Sigmoid colon (tissue), 7 donors: ENCODE data around the gene SUMF1. TPM values are rescaled to one million over a fixed set of nuclear protein-coding genes. Genes with fewer than 3 reads are reported as not detected.
A peak's percentile ranks its signal among the peaks of the same experiment; 100 is the strongest.

Experiments
- DNase-seq: peaks from one replicate; pipeline ENCODE4 v3.0.0-alpha.2; 2019
- H3K27ac ChIP-seq, 4 donors: fragments of 200-600 bp; sonication (generic); one replicate each; pipeline ENCODE4 v1.5.1; 2016 to 2019; ENCODE audit warnings: mild to moderate bottlenecking in 1 of 4
- H3K27me3 ChIP-seq, 3 donors: fragments of 200-600 bp; sonication (generic); one replicate each; pipeline ENCODE4 v1.5.1; 2019; ENCODE audit warnings: mild to moderate bottlenecking in 1 of 3
- H3K36me3 ChIP-seq, 4 donors: fragments of 200-600 bp; sonication (generic); one replicate each; pipeline ENCODE4 v1.5.1; 2016 to 2019
- H3K4me1 ChIP-seq, 4 donors: fragments of 200-600 bp; sonication (generic); one replicate each; pipeline ENCODE4 v1.5.1; 2017 to 2019
- H3K4me3 ChIP-seq, 4 donors: fragments of 200-600 bp; sonication (generic); one replicate each; pipeline ENCODE4 v1.5.1; 2017 to 2019; ENCODE audit warnings: mild to moderate bottlenecking in 2 of 4, moderate library complexity in 1 of 4
- H3K9me3 ChIP-seq, 4 donors: fragments of 200-600 bp in 3 of 4; sonication (generic) in 3 of 4; one replicate each; pipeline versions ENCODE4 v1.5.1 to v1.6.1; 2013 to 2019
- EP300 ChIP-seq, 4 donors: sonication (generic); formaldehyde crosslinking; IDR thresholded peaks; one replicate each; pipeline ENCODE4 v1.6.1; 2017; ENCODE audit warnings: antibody characterized with exemption in 4 of 4
- POLR2A ChIP-seq, 2 donors: fragments of 450-650 bp; IDR thresholded peaks; one replicate each; pipeline ENCODE4 v1.6.1; 2016; ENCODE audit warnings: antibody characterized with exemption in 2 of 2, mild to moderate bottlenecking in 2 of 2, moderate library complexity in 2 of 2
- POLR2AphosphoS5 ChIP-seq, 4 donors: sonication (generic); formaldehyde crosslinking; IDR thresholded peaks; one replicate each; pipeline ENCODE4 v1.6.1; 2017; ENCODE audit warnings: antibody characterized with exemption in 4 of 4
- WGBS, 2 donors: extraction: QIAGEN DNeasy Blood & Tissue Kit; methylation state at CpG; one replicate each; pipeline ENCODE4 v1.1.7; 2013; 5-methylcytosine and 5-hydroxymethylcytosine counted together
- intact Hi-C: fragments of 100-400 bp; cut with DNase I; formaldehyde crosslinking; loops from one replicate; pipeline ENCODE4 v1.15.1; 2023
- polyA plus RNA-seq, 3 donors: library from polyadenylated mRNA; stranded (reverse); fragments of 200-250 nt; gene quantifications; one replicate each; pipeline ENCODE4 v1.2.3, GENCODE V29; 2013
- total RNA-seq, 4 donors: library from RNA; depleted of rRNA; stranded (reverse); fragments of >200 nt; gene quantifications; one replicate each; pipeline ENCODE4 v1.1.0, GENCODE V29; 2016
- TF ChIP-seq, protein P1 (sequence below), 4 experiments: fragments of 450-650 bp in 3 of 4; fragments of 200-600 bp in 1 of 4; IDR thresholded peaks; one replicate each; pipeline ENCODE4 v1.5.1; 2016 to 2019; ENCODE audit warnings: antibody characterized with exemption in 4 of 4, mild to moderate bottlenecking in 3 of 4, moderate library complexity in 2 of 4
- donor health status: healthy with polysubstance abuse.
- donor health status: Bipolar disorder and iron deficiency.
- donor health status: healthy.

The SUMF1 gene
- total and polyA plus RNA-seq, 7 donors, result 8.4 to 57.4 (median 23.3) TPM

DNA sequence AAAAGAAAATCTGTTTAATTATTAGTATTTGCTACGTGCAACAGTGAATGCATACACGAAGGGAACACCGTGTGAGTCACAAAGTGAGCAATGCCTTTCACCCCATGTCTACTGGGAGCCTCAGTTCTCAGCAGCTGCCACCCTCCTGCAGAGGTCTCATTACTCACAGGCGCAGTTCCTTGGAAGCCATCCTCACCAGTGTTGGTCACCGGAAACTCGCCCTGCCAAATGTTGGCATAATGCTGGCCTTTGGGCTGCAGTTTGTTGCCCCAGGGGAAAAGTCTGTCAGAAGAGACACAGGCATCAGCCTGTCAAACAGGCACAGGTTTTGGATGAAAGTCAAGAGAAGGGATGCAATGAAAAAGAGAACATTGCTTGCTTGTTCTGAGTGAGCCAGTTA is 50.1 kb downstream of the SUMF1 start:
- H3K4me1 ChIP-seq, result peaks cover 0 to 9% (median 4%) of the 10 kb centered on the region in 4 donors
- 92 to 94% methylated on average over 6 of the region's 6 CpGs for WGBS, 2 donors
- no peak overlapping the region for H3K4me3 ChIP-seq
- TF ChIP-seq POLR2A (IDR thresholded peaks at IDR 0.05) (no peak), EP300 (IDR thresholded peaks at IDR 0.05) (no peak), POLR2AphosphoS5 (IDR thresholded peaks at IDR 0.05) (no peak)
- TF ChIP-seq, protein P1, sequence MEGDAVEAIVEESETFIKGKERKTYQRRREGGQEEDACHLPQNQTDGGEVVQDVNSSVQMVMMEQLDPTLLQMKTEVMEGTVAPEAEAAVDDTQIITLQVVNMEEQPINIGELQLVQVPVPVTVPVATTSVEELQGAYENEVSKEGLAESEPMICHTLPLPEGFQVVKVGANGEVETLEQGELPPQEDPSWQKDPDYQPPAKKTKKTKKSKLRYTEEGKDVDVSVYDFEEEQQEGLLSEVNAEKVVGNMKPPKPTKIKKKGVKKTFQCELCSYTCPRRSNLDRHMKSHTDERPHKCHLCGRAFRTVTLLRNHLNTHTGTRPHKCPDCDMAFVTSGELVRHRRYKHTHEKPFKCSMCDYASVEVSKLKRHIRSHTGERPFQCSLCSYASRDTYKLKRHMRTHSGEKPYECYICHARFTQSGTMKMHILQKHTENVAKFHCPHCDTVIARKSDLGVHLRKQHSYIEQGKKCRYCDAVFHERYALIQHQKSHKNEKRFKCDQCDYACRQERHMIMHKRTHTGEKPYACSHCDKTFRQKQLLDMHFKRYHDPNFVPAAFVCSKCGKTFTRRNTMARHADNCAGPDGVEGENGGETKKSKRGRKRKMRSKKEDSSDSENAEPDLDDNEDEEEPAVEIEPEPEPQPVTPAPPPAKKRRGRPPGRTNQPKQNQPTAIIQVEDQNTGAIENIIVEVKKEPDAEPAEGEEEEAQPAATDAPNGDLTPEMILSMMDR (IDR thresholded peaks at IDR 0.05), result no peak
- peak overlapping the region in 3 of 4 donors; percentile 12 to 57 (median 17) for H3K27ac ChIP-seq
- no peaks in the 10 kb centered on the region for H3K9me3 ChIP-seq
- H3K36me3 ChIP-seq, result peaks cover 0 to 30% (median 0%) of the 10 kb centered on the region in 4 donors
- no peak for DNase-seq
- no peaks in the 10 kb centered on the region for H3K27me3 ChIP-seq
- intact Hi-C loops, result no loop called here

DNA sequence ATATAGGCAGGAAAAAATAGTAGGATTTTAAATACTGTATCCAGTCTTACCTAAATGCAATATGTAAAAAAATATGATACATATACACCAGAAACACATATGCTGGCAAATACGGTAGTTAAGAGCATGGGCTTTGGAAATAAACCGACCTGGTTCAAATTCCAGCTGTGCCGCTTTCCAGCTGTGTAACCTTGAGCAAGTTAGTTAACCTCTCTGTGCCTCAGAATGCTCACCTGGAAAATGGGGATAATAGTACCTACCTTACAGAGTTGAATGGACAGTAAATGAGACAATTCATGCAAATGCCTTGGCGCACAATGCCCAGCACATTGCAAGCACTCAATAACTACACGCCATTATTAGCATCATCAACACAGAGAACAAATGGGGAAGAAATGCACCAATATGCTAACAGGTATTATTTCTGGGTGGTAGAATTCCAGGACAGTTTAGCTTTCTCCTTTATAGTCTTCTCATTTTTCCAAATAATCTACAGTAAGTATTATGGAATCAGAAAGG is 50.6 kb downstream of the SUMF1 start:
- H3K27me3 ChIP-seq, result no peaks in the 10 kb centered on the region
- H3K27ac ChIP-seq, result no peak overlapping the region
- H3K36me3 ChIP-seq, result peaks cover 0 to 33% (median 0%) of the 10 kb centered on the region in 4 donors
- intact Hi-C loops, result no loop called here
- TF ChIP-seq POLR2AphosphoS5 (IDR thresholded peaks at IDR 0.05) (no peak), EP300 (IDR thresholded peaks at IDR 0.05) (no peak), POLR2A (IDR thresholded peaks at IDR 0.05) (no peak)
- TF ChIP-seq, protein P1 (IDR thresholded peaks at IDR 0.05), result no peak
- H3K4me1 ChIP-seq, result peaks cover 0 to 9% (median 4%) of the 10 kb centered on the region in 4 donors
- no peak for DNase-seq
- H3K9me3 ChIP-seq, result no peaks in the 10 kb centered on the region
- H3K4me3 ChIP-seq, result no peak overlapping the region
- 76 to 91% methylated on average over 5 of the region's 5 CpGs for WGBS, 2 donors

DNA sequence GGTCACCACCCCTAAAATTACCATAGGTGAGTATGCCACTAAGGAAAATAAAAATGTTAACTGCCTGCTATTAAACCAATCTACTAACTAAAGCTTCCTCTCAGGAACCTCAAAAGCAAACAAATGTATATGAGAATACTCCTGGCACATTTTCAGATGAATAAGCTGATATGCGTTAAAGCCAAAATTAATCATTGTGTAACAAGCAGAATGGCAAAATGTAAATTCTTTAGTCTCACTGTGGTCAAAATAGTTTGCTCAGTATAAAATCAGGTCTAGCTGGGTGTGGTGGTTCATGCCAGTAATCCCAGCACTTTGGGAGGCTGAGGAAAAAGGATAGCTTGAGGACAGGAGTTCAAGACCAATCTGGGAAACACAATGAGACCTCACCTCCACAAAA is 53.6 kb downstream of the SUMF1 start:
- Histone ChIP-seq H3K36me3 (peaks cover 0 to 54% (median 5%) of the 10 kb centered on the region in 4 donors), H3K27ac (no peak overlapping the region), H3K4me3 (no peak overlapping the region), H3K9me3 (no peaks in the 10 kb centered on the region), H3K27me3 (no peaks in the 10 kb centered on the region), H3K4me1 (peaks cover 0 to 9% (median 4%) of the 10 kb centered on the region in 4 donors)
- intact Hi-C loops, result no loop called here
- no peak for DNase-seq
- WGBS, 2 donors, result 52 to 80% methylated on average over 1 of the region's 1 CpG
- no peak for TF ChIP-seq POLR2AphosphoS5 (IDR thresholded peaks at IDR 0.05)
- TF ChIP-seq, protein P1 (IDR thresholded peaks at IDR 0.05), result no peak

GRCh38 chr3:4411833-4412232 is 55.2 kb downstream of the SUMF1 start:
- H3K27ac ChIP-seq, result no peak overlapping the region
- intact Hi-C loops, result no loop called here
- no peaks in the 10 kb centered on the region for H3K9me3 ChIP-seq
- peaks cover 0 to under 1% (median 0%) of the 10 kb centered on the region in 4 donors for H3K4me1 ChIP-seq
- WGBS, 2 donors, result 93 to 98% methylated on average over 1 of the region's 1 CpG
- TF ChIP-seq POLR2A (IDR thresholded peaks at IDR 0.05) (no peak), EP300 (IDR thresholded peaks at IDR 0.05) (no peak), POLR2AphosphoS5 (IDR thresholded peaks at IDR 0.05) (no peak)
- H3K36me3 ChIP-seq, result peaks cover 0 to 48% (median 5%) of the 10 kb centered on the region in 4 donors
- DNase-seq, result no peak
- H3K4me3 ChIP-seq, result no peak overlapping the region
- no peaks in the 10 kb centered on the region for H3K27me3 ChIP-seq

DNA sequence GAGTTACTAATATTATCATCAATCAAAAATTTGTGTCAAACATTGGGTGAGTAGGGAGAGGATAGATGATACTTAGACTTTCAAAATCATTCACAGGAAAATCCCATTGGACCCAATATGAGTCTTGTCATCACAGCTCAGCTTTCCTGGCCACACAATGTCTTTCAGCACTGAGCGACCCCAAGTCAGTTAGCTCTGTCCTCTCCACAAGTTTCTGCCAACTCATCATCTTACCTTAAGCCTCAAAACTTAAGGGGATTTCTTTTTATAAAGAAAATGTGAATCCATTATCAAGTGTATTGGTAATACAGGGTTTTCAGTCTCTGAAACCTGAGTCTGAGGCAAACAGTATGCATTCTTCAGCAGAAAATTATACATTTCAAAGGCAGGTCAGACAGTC is 55.8 kb downstream of the SUMF1 start:
- Histone ChIP-seq H3K4me1 (no peaks in the 10 kb centered on the region), H3K36me3 (peaks cover 0 to 43% (median 5%) of the 10 kb centered on the region in 4 donors), H3K9me3 (no peaks in the 10 kb centered on the region), H3K27me3 (no peaks in the 10 kb centered on the region), H3K4me3 (no peak overlapping the region), H3K27ac (no peak overlapping the region)
- TF ChIP-seq EP300 (IDR thresholded peaks at IDR 0.05) (no peak), POLR2A (IDR thresholded peaks at IDR 0.05) (no peak), POLR2AphosphoS5 (IDR thresholded peaks at IDR 0.05) (no peak)
- TF ChIP-seq, protein P1 (IDR thresholded peaks at IDR 0.05), result no peak
- no peak for DNase-seq
- intact Hi-C loops, result no loop called here
- WGBS, 2 donors, result 90% methylated on average over 1 of the region's 1 CpG
